ENCODE data around the gene KRI1.
"Not testable (repeated sequence)": the region's sequence is repeated elsewhere in the genome, so short reads cannot be mapped to it uniquely, and the experiment has no call there.

DNA sequence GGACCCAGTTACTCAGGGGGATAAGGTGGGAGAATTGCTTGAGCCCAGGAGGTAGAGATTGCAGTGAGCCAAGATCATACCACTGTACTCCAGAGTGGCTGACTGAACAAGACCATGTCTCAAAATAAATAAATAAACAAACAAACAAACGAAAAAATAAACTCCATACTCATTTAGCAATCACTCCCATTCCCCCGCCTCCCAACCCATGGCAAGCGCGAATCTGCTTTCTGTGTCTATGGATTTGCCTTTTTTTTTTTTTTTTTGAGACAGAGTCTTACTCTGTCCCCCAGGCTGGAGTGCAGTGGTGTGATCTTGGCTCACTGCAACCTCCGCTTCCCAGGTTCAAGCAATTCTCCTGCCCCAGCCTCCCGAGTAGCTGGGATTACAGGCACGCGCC lies 38.9 kb downstream of the KRI1 start:
- TF ChIP-seq, protein P1, sequence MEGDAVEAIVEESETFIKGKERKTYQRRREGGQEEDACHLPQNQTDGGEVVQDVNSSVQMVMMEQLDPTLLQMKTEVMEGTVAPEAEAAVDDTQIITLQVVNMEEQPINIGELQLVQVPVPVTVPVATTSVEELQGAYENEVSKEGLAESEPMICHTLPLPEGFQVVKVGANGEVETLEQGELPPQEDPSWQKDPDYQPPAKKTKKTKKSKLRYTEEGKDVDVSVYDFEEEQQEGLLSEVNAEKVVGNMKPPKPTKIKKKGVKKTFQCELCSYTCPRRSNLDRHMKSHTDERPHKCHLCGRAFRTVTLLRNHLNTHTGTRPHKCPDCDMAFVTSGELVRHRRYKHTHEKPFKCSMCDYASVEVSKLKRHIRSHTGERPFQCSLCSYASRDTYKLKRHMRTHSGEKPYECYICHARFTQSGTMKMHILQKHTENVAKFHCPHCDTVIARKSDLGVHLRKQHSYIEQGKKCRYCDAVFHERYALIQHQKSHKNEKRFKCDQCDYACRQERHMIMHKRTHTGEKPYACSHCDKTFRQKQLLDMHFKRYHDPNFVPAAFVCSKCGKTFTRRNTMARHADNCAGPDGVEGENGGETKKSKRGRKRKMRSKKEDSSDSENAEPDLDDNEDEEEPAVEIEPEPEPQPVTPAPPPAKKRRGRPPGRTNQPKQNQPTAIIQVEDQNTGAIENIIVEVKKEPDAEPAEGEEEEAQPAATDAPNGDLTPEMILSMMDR (IDR thresholded peaks at IDR 0.05 in 4 of 5, conservative IDR thresholded peaks at IDR 0.05 in 1 of 5) = not testable (repeated sequence)
- TF ChIP-seq POLR2A (IDR thresholded peaks at IDR 0.05) = not testable (repeated sequence)

All from gastrocnemius medialis (tissue), 4 donors.